Activated naive CD4-positive, alpha-beta T cell treated with anti-CD3 and anti-CD28 coated beads, Interleukin-2, amount 50 U/mL, for 72 hours (primary cell): Measurements from ENCODE around the gene LCE5A. TPM values are rescaled to one million over a fixed set of nuclear protein-coding genes. Genes with fewer than 3 reads are reported as not detected.
"Not testable (repeated sequence)": the region's sequence is repeated elsewhere in the genome, so short reads cannot be mapped to it uniquely, and the experiment has no call there.

Experiments used
- ATAC-seq, 2 donors: fragments of 150-1000 bp; cut with Tn5 transposase; 2 replicates each; pipeline ENCODE4 v1.10.0; 2021; ENCODE audit warnings: mild to moderate bottlenecking in 2 of 2, moderate library complexity in 2 of 2
- DNase-seq, 2 donors: peaks; one replicate each; pipeline ENCODE4 v3.0.0; 2021 to 2022; ENCODE audit warnings: low spot score in 2 of 2
- H3K27ac Mint-ChIP-seq, 2 donors: one replicate each; pipeline ENCODE4 v1.8.0; 2022; ENCODE audit warnings: mild to moderate bottlenecking in 2 of 2, mixed read lengths in 2 of 2
- H3K36me3 Mint-ChIP-seq, 2 donors: one replicate each; pipeline ENCODE4 v1.8.0; 2022; ENCODE audit warnings: mixed read lengths in 2 of 2
- H3K9me3 Mint-ChIP-seq, 2 donors: one replicate each; pipeline ENCODE4 v1.8.0; 2022; ENCODE audit warnings: mixed read lengths in 2 of 2
- total RNA-seq, 2 donors: library from RNA; stranded (reverse); gene quantifications; one replicate each; pipeline ENCODE4 v1.2.3, GENCODE V29; 2022

The LCE5A gene
- not detected for total RNA-seq

- H3K9me3 Mint-ChIP-seq = no peaks in the 10 kb centered on the region
- ATAC-seq = no peak
Observed at GRCh38 chr1:152510503-152510902, at the start of gene LCE5A. TSS of gene LCE5A (plus strand) at chr1:152510803. CDS start at chr1:152511535, 732 bp downstream.

GRCh38 chr1:152461544-152461943 is 49.1 kb upstream of the LCE5A start:
- Mint-ChIP-seq H3K27ac (peak overlapping the region; percentile 62 to 68), H3K36me3 (no peaks in the 10 kb centered on the region), H3K9me3 (no peaks in the 10 kb centered on the region)
- DNase-seq = peak in 1 of 2 donors; percentile 68
- peak; percentile 46 to 49 for ATAC-seq

More at GRCh38 chr1:152510503-152510902, at the start of gene LCE5A:
- H3K36me3 Mint-ChIP-seq = no peaks in the 10 kb centered on the region
- H3K27ac Mint-ChIP-seq = no peak within 1 kb of the TSS
- DNase-seq = no peak

GRCh38 chr1:152462636-152463035 is 48.0 kb upstream of the LCE5A start:
- Mint-ChIP-seq H3K36me3 (no peaks in the 10 kb centered on the region), H3K27ac (no peak overlapping the region), H3K9me3 (no peaks in the 10 kb centered on the region)
- DNase-seq = no peak
- ATAC-seq = no peak

GRCh38 chr1:152466217-152466616 is 44.4 kb upstream of the LCE5A start:
- Mint-ChIP-seq H3K9me3 (no peaks in the 10 kb centered on the region), H3K27ac (no peak overlapping the region), H3K36me3 (no peaks in the 10 kb centered on the region)
- ATAC-seq (no peak), DNase-seq (no peak)

- ATAC-seq (no peak), DNase-seq (no peak)
- Mint-ChIP-seq H3K27ac (no peak overlapping the region), H3K36me3 (peaks cover 25 to 29% of the 10 kb centered on the region in 2 donors), H3K9me3 (peaks cover 23 to 32% of the 10 kb centered on the region in 2 donors)
Observed at GRCh38 chr1:152473887-152474537, 36.6 kb upstream of the LCE5A start.

GRCh38 chr1:152479792-152480595 is 30.6 kb upstream of the LCE5A start:
- DNase-seq = peak in 1 of 2 donors; percentile 62
- peak overlapping the region; percentile 52 to 54 for H3K27ac Mint-ChIP-seq
- ATAC-seq = peak; percentile 41 to 82
- H3K9me3 Mint-ChIP-seq = peaks cover 20 to 23% of the 10 kb centered on the region in 2 donors
- peaks cover 15 to 17% of the 10 kb centered on the region in 2 donors for H3K36me3 Mint-ChIP-seq

GRCh38 chr1:152481869-152482664 is 28.5 kb upstream of the LCE5A start:
- DNase-seq = no peak
- peaks cover 12 to 18% of the 10 kb centered on the region in 2 donors for H3K9me3 Mint-ChIP-seq
- no peak for ATAC-seq
- peaks cover 10 to 13% of the 10 kb centered on the region in 2 donors for H3K36me3 Mint-ChIP-seq
- no peak overlapping the region for H3K27ac Mint-ChIP-seq

GRCh38 chr1:152486400-152487006 is 24.1 kb upstream of the LCE5A start:
- Mint-ChIP-seq H3K36me3 (no peaks in the 10 kb centered on the region), H3K27ac (no peak overlapping the region), H3K9me3 (peaks cover 0 to 3% of the 10 kb centered on the region in 2 donors)
- DNase-seq = no peak
- ATAC-seq = no peak

GRCh38 chr1:152487871-152488270 is 22.7 kb upstream of the LCE5A start:
- no peak overlapping the region for H3K27ac Mint-ChIP-seq
- H3K9me3 Mint-ChIP-seq = peaks cover 0 to 3% of the 10 kb centered on the region in 2 donors
- DNase-seq (no peak), ATAC-seq (no peak)
- no peaks in the 10 kb centered on the region for H3K36me3 Mint-ChIP-seq

GRCh38 chr1:152491537-152491936 is 19.1 kb upstream of the LCE5A start:
- H3K9me3 Mint-ChIP-seq, DNase-seq, H3K36me3 Mint-ChIP-seq, H3K27ac Mint-ChIP-seq, ATAC-seq: not testable (repeated sequence)

GRCh38 chr1:152495066-152495675 is 15.4 kb upstream of the LCE5A start:
- H3K9me3 Mint-ChIP-seq = no peaks in the 10 kb centered on the region
- DNase-seq = peak in 1 of 2 donors; percentile 58

GRCh38 chr1:152497273-152497672 is 13.3 kb upstream of the LCE5A start:
- DNase-seq (no peak), ATAC-seq (no peak)
- Mint-ChIP-seq H3K36me3 (no peaks in the 10 kb centered on the region), H3K9me3 (no peaks in the 10 kb centered on the region), H3K27ac (no peak overlapping the region)

More at GRCh38 chr1:152495066-152495675, 15.4 kb upstream of the LCE5A start:
- no peaks in the 10 kb centered on the region for H3K36me3 Mint-ChIP-seq
- no peak overlapping the region for H3K27ac Mint-ChIP-seq
- ATAC-seq = no peak

GRCh38 chr1:152501704-152502103 is 8.9 kb upstream of the LCE5A start:
- ATAC-seq (no peak), DNase-seq (no peak)
- Mint-ChIP-seq H3K27ac (no peak overlapping the region), H3K9me3 (no peaks in the 10 kb centered on the region), H3K36me3 (no peaks in the 10 kb centered on the region)

GRCh38 chr1:152502496-152503180 is 8.0 kb upstream of the LCE5A start:
- H3K27ac Mint-ChIP-seq = no peak overlapping the region
- ATAC-seq = no peak
- no peaks in the 10 kb centered on the region for H3K9me3 Mint-ChIP-seq
- no peak for DNase-seq
- H3K36me3 Mint-ChIP-seq = no peaks in the 10 kb centered on the region

- Mint-ChIP-seq H3K27ac (peak overlapping the region in 1 of 2 donors; percentile 38), H3K36me3 (no peaks in the 10 kb centered on the region), H3K9me3 (no peaks in the 10 kb centered on the region)
- ATAC-seq = no peak
- no peak for DNase-seq
Observed at GRCh38 chr1:152505083-152505482, 5.5 kb upstream of the LCE5A start.
